Stimulated activated CD8-positive, alpha-beta memory T cell treated with anti-CD3 and anti-CD28 coated beads, Interleukin-12 subunit alpha, Interleukin-12 subunit beta, amount 100 ng/mL, for 24 hours (primary cell): ENCODE measurements around the gene COPG1.
"Not testable (repeated sequence)": the region's sequence is repeated elsewhere in the genome, so short reads cannot be mapped to it uniquely, and the experiment has no call there.

Experiments used
- DNase-seq: peaks from one replicate; pipeline ENCODE4 v3.0.0-alpha.2; 2020; ENCODE audit errors: extremely low read depth

COPG1 gene

DNA sequence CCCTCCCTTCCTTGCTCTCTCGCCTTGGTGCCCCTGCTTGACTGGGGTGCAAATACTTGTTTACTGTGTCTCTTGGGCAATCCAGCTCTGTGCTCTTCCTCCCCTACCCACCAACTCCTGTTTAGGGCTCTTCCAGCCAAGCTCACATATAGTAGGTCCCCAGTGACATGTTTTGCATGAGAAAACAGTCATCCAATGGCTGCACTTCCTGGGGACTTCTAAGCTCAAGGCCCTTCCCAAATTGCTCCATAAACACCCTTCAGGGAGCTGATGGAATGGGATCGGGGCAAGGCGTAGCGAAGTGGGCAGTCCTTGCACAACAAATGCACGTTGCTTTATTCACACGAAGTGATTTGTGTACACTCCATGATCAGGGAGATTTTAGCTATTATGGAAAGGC lies 9.4 kb upstream of the COPG1 start:
- no peak for DNase-seq

DNA sequence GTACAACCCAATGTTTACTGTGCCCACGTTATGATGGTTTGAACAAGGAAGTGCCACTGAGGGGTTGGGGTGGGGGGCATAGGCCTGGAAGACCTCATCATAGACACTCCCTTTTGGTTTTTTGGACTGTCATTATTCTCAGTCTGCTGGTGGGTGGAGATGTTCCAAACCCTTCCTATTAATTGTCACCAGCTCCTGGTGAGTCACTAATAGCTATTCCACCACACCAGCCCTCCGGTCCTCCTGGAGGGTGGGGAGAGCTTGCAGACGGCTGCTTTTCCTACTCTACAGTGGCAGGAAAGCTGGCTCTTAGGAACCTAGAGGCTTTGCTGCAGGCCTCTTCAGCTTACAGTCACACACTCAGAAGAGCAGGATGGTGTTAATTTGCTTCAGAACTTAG lies 9.0 kb upstream of the COPG1 start:
- no peak for DNase-seq

DNA sequence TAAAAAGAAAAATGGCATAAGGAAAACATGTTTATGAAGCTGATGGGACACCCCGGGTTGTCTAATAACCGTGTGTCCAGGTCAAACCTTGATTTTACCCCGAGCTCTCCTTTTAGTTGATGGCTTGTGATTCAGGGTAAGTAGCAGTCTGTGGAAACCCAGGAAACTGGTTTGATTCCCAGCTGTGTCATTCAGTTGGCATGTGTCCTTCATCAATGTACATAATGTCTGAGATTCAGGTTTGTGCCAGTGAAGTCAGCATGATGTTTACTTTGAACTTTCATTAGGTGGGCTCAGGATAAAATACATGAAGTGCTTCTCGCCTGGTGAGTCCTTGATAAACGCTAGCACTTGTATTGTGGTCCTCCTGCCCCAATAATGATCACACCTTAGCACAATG lies 4.3 kb upstream of the COPG1 start:
- no peak for DNase-seq

DNA sequence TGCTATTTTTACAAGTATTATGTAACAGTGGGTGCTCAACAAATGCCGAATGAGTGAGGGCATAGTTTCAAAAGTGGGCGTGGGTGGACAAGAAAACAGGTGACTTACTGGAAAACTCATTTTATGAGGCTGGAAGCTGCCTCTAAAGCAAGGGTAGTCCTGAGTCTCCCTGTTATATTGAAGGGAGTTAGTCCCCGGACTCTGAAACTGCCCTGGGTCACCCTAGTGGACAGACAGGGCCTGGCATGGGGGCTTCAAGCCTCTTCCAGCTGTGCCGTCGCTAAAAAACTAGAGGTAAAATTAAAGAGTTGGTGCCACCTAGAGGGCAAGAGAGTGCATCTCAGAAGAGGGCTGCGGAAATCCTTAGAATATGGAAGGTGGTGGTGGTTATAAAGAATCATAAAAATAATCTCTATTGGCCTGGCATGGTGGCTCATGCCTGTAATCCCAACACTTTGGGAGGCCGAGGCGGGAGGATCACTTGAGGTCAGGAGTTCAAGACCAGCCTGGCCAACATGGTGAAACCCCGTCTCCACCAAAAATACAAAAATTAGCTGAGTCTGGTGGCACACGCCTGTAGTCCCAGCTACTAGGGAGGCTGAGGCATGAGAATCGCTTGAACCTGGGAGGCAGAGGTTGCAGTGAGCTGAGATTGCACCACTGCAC lies 3.6 kb upstream of the COPG1 start:
- DNase-seq: not testable (repeated sequence)

DNA sequence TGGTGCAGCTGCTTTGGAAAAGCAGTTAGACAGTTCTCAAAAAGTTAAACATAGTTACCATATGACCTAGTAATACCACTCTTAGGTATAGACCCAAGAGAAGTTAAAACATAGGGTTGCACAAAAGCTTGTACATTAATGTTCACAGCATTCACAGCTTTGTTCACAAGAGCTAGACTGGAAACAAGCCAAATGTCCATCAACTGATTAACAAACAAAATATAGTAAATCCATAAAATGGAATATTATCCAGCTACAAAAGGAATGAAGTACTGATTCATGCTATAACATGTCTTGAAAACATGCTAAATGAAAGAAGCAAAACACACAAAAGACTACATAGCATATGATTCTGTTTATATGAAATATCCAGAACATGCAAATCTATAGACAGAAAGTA lies 2.8 kb upstream of the COPG1 start:
- no peak for DNase-seq

DNA sequence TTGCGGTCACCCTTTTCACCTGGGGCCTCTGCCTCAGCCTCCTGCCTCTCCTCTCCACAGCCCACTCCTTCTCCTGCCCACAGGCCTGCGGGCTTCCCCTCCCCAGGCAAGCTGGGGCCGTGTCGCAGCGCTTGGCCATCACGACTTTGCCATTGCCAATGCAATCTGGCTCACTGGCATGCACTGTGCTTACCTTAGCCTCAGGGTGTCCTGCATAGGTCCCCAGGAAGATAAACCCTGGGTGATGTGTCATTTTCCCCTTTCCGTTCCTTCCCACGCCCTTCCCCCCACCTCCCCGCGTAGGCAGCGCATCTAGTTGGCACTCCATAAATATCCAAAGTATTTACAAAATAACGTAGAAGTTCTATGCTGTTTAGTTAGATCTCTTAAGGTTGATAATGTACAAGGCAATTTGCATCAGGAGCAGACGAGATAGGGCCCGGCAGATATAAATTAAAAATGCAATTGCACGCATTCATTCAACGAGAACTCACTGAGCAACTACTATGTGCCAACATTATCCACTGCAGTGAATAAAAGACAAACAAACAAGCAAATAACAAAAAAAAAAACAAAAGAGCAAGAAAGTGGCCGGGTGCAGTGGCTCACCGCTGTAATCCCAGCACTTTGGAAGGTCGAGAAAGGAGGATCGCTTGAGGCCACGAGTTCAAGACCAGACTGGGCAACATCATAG lies 973 bp upstream of the COPG1 start:
- DNase-seq: no peak

DNA sequence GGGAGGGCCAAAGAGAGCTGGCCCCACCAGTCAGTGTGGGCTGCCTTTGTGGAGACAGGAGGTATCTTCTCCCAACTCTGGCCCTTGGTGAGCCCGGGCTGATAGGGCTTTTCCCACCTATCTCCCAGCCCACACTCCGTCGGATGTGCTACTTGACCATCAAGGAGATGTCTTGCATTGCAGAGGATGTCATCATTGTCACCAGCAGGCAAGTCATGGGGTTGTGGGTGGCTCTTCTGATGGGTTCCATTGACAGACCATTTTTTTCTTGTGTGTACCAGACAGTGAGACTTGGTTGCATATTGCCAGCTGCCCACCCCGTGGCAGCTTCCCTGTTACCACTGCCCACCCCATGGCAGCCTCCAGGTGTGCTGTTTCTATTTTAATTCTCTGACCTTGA lies 3.3 kb downstream of the COPG1 start:
- no peak for DNase-seq

DNA sequence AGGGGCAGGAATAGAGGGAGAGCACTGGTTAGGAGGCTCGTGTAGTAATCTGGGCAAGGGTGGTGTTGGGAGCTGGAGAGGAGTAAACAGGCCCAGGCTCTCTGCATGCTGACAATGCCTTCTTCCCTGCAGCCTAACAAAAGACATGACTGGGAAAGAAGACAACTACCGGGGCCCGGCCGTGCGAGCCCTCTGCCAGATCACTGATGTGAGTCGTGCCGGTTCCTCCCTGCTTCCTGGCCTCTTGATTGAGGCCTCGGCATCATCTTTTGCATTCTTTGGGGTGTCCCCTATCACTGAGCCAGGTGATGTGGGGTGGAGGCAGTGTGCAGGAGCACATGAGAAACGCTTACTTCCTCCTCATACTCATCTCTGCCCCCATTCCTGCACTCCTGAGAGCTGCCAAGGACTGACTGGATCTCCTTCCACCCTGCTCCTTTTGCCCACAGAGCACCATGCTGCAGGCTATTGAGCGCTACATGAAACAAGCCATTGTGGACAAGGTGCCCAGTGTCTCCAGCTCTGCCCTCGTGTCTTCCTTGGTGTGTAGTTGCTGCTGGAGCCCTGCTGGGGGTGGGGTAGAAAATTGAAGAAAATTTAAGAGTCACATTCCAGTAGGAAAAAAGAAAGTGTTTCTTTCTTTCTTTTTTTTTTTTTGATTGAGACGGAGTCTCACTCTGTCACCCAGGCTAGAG lies 5.3 kb downstream of the COPG1 start:
- no peak for DNase-seq

DNA sequence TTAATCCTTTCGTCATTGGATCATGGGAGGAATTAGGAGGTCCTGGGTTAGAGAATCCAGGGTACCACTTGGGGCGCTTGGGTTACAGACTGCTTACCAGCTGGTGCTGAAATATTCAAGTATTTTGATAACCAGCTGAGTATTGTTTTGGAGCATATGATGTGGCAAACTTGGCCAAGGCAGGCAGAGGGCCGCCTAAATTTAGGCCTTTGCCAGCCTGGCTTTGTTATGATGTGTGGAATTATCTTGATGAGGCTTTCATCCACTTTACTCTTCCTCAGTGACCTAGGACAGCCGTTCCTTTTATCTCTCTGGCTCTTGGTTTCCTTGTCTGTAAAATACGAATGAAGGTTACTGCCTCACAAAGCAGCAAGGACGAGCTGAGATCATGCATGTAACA lies 6.9 kb downstream of the COPG1 start:
- no peak for DNase-seq

DNA sequence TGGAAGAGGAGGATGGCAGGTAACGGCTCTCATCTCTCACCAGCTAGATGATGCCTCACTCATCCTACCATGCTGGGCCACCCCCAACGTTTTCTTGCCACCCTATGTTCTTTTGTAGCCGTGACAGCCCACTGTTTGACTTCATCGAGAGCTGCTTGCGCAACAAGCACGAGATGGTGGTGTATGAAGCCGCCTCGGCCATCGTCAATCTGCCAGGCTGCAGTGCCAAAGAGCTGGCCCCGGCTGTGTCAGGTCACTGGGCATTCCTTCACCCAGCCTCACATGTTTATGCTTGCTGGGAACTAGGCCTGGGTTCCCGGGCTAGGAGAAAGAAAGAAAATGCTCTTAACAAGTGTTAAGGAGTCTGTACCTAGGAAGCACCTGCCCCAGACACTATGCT lies 8.2 kb downstream of the COPG1 start:
- no peak for DNase-seq

DNA sequence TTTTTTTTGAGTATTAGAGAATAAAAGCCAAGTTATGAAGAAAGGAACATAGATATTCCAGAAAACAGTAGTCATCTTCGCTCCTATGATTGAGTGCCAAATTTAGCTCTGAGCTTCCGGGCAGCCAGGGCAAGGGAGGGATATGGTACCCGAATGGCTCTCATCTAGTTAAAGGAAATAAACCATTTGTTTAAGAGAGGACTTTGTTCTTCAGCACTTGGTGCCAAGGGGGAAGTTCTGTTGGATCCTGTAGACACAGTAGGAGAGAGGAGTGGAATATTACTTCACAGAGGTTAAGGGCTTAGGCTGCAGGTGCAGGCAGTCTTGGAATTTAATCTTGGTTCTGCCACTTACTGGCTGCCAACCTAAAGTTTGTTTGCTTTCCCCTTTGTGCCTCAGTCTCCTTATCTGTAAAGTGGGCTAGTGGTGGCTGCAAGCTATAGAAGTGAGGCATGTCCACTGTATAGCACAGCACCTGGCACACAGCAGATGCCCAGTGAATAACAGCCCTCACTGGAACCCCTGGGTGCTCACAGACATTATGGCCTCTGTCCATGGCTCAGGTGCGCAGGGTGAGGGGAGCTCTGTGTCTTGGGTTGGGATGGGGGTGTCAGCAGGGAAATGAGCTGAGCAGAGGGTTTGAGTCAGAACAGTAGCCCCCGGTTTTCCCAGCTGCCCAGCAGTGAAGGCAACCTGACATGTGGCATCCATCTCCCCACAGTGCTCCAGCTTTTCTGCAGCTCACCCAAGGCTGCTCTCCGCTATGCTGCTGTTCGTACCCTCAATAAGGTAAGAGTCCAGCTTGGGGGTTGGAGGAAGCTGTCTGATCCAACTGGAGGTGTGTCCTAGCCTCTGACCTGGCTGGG lies 10.4 kb downstream of the COPG1 start:
- DNase-seq: no peak

DNA sequence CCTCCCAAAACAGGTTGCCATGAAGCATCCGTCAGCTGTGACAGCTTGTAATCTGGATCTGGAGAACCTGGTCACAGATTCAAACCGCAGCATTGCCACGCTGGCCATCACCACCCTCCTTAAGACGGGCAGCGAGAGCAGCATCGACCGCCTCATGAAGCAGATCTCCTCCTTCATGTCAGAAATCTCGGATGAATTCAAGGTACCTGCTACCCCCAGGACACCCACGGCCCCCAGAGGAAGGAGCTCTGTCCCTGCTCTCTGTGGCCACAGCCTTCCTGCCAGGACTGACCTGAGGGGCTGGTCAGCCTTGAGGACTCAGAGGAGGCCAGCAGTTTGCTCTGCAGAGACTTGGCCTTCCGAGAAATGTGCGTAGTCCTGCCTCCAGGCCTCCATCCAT lies 11.2 kb downstream of the COPG1 start:
- no peak for DNase-seq

DNA sequence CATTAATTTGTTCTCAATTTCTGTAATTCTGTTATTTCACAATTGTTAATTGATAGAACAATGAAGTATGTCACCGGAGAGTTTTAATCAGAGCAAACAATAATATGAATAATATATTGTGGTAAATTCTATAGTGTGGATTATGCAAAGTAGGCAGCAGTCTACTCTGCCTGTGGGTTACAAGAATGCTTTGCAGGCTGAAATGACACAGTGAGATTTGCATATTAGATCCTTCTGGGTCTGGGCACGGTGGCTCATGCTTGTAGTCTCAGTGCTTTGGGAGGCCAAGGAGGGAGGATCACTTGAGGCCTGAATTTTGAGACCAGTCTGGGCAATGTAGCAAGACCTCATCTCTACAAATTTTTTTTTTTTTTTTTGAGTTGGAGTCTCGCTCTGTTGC lies 12.5 kb downstream of the COPG1 start:
- DNase-seq: no peak

DNA sequence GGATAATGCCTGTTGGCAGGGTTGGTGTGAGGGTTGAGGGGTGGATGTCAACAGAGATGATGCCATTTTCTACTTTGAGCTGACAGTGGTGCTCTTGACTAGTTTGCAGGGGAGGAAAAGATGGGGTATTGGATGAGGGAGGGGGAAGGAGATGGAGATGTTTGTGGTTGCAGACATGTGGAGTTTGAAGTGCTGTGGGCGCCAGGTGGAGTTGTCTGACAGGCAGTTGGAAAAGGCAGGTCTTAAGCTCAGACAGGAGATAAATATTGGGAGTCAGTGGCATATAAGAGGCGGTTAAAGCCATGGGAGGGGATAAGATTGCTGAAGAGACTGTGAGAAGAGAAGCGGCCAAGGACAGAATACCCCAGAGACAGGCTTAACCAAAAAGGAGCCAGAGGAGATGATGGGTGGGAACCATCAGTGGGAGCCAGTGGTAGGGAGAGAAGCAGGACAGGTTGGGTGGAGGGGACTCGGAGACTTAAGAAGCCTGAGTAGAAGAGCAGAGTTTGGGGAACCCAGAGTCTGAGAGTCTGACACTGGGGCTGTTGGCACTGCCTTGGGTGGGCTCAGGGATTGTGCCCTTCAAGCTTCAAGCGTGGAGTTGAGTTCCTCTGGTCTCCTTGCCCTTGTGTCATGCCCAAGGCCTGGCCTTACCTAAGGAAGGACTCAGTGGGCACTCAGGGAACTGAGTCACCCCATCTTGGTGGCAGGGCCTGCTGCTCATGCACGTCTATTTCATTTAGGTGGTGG lies 13.9 kb downstream of the COPG1 start:
- no peak for DNase-seq

DNA sequence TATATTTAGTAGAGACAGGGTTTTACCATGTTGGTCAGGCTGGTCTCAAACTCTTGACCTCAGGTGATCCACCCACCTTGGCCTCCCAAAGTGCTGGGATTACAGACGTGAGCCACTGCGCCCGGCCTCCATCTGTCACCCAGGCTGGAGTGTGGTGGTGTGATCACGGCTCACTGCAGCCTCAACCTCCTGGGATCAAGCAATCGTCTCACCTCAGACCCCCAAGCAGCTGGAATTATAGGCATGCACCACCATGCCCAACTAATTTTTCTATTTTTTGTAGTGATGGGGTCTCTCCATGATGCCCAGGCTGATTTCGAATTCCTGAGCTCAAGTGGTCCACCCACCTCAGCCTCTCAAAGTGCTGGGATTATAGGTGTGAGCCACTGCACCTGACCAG lies 15.6 kb downstream of the COPG1 start:
- DNase-seq: not testable (repeated sequence)

DNA sequence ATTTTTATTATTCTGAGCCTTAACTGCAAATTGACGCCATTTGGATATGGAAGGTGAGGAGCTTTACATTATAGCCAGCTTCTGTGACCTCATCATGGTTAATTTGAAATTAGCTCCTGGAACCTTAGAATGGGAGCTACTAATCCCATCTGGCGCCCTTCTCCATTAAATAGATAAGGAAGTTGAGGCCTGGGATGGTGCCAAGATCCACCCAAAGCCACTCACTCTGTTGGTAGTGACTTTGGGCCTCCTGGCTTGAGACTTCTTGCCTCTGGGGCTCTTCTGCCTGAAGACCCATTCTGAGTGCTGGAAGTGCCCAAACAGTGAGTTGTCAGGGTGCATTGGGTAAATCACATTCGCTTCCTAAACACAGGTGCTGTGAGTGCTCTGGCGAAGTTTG lies 17.2 kb downstream of the COPG1 start:
- no peak for DNase-seq

DNA sequence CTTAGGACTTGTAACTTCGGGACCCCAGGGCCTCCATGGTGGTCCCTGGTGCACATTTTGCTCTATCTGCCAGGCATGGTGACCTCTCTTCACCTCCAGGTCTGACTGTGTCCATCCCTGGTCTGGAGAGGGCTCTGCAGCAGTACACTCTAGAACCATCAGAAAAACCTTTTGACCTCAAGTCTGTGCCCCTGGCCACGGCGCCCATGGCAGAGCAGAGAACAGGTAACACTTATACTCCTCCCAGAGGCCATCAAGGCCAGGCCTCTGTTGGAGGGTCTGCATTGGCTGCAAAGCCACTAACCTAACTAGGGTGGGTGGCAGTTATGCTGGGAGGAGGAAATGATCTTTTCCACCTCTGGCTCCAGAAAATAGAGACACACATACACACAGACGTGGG lies 19.0 kb downstream of the COPG1 start:
- DNase-seq: no peak

DNA sequence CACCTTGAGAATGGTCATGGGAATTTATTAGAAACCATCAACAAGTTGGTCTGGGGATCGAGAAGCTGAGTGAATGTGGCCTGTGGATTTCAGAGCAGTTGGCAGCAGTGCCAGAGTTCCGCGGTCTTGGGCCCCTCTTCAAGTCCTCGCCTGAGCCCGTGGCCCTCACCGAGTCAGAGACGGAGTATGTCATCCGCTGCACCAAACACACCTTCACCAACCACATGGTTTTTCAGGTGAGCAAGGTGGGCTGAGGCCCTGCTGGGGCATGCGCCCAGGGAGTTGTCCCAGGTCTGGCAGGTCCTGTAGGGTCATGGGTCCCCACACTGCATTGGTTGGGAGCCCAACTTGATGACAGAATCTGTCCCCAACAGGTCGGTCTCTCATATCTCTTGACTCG lies 22.3 kb downstream of the COPG1 start:
- DNase-seq: no peak

DNA sequence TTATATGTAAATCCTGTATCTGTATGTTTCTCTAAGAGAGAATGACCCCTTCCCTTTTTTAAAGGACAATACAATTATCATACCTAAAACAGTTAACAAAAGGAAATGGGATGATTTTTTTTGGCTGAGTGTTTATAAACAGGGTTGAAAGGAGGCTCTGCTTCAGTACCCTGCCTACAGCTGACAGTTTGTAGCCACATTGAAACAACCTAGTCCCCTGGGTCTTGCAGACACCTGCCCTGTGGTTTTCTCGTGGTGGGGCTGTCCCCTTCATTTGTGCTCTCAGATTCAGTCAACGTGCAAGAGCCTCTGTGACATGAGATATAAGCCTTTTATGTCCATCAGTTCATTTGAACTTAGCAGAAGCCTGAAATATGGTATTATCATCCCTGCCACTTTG lies 27.0 kb downstream of the COPG1 start:
- no peak for DNase-seq

DNA sequence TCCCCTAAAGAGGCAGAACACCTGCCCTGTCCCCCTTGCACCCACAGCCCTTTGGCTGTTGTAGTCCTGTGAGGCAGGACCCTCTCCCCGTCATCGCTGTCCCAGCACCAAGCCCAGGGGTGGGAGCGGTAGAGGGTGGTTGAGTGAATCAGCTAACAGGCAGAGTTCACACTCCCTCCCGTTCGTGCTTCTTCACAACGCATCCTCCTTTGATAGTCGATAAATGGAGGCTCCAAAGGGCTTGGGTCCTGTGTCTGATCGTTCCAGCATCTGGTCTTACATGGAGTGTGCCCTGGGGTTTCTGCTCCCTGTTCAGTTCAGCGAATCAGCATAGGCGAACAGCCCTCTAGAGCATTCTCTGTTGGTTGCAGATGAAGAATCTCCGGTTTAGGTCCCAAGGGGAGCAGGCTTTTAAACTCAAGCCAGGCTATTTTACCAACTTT lies 28.4 kb downstream of the COPG1 start:
- no peak for DNase-seq

DNA sequence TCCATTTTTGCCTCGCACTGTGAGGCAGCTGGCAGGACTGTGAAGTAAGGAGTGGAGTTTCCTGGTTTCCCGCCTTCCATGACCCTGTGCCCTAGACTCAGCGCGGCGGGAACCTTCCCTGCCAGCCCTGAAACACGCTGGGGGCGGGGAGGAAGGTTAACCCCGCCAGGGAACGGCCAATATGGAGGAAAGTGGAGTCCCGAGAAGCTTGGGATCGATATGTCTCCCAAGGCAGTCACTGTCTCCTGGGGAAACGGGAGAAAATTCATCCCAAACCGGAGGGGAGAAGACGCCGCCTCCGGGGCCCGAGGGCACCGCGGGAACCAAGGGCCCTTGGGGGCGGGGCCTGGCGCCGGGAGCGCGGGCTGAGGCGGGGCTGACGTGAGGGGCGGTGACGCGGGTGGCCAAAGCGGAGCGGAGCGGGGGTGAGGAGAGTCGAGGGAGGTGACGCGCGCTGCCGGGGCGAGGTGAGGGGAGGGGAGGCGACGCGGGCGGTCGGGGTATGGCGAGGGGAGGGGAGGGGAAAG lies 29.1 kb downstream of the COPG1 start, which contains the start of gene HMCES:
HMCES (plus strand) TSS at position 432 of the 527 bp plus-strand sequence. CDS start 863 bp downstream, outside the sequence.
- DNase-seq: peak; percentile 78
